Measurements from ENCODE around the gene OSBPL10. TPM values are rescaled to one million over a fixed set of nuclear protein-coding genes. Genes with fewer than 3 reads are reported as not detected.

The OSBPL10 gene
- total RNA-seq, 1 donor from 2014 or later = 27.8 TPM

DNA sequence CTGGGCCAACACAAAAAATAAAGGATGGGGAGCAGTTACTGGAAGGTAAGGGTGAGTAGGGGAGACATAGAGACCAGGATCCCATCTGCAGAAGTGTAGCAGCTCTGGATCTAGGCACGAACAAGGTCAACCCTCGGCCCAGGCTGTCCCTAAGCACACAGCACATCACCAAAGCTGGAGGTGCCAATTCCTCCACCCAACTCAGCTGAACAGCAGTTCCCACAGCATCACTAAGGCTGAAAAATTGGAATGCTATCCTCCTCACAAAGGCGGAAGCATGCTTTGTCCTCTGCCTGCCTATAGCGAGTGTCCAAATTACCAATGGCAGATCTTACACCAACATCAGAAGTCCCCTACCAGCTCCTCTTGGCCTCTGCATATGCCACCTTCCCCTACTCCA is 33.9 kb downstream of the OSBPL10 start:
- no peaks in the 10 kb centered on the region for H3K36me3 Mint-ChIP-seq
- no peak overlapping the region for H3K27ac Mint-ChIP-seq

GRCh38 chr3:31946484-31947081 is 34.5 kb downstream of the OSBPL10 start:
- H3K9me3 Mint-ChIP-seq = peaks cover 17% of the 10 kb centered on the region
- no peak overlapping the region for H3K27ac Mint-ChIP-seq
- no peaks in the 10 kb centered on the region for H3K36me3 Mint-ChIP-seq
- no peak for DNase-seq (ENCODE audit: low spot score in 2 of 2, unreplicated experiment in 2 of 2)
- no peak overlapping the region for H3K4me3 Mint-ChIP-seq
- H3K4me1 Mint-ChIP-seq = peaks cover 22% of the 10 kb centered on the region
- H3K27me3 Mint-ChIP-seq (ENCODE audit: low read depth) = no peaks in the 10 kb centered on the region
- TF ChIP-seq, protein P1, sequence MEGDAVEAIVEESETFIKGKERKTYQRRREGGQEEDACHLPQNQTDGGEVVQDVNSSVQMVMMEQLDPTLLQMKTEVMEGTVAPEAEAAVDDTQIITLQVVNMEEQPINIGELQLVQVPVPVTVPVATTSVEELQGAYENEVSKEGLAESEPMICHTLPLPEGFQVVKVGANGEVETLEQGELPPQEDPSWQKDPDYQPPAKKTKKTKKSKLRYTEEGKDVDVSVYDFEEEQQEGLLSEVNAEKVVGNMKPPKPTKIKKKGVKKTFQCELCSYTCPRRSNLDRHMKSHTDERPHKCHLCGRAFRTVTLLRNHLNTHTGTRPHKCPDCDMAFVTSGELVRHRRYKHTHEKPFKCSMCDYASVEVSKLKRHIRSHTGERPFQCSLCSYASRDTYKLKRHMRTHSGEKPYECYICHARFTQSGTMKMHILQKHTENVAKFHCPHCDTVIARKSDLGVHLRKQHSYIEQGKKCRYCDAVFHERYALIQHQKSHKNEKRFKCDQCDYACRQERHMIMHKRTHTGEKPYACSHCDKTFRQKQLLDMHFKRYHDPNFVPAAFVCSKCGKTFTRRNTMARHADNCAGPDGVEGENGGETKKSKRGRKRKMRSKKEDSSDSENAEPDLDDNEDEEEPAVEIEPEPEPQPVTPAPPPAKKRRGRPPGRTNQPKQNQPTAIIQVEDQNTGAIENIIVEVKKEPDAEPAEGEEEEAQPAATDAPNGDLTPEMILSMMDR (IDR thresholded peaks at IDR 0.05; ENCODE audit: unreplicated experiment) = no peak

More for the DNA sequence above, 33.9 kb downstream of the OSBPL10 start:
- Mint-ChIP-seq H3K4me3 (no peak overlapping the region), H3K27me3 (ENCODE audit: low read depth) (no peaks in the 10 kb centered on the region), H3K9me3 (peaks cover 17% of the 10 kb centered on the region), H3K4me1 (peaks cover 19% of the 10 kb centered on the region)
- no peak for DNase-seq (ENCODE audit: low spot score in 2 of 2, unreplicated experiment in 2 of 2)
- TF ChIP-seq, protein P1 (IDR thresholded peaks at IDR 0.05; ENCODE audit: unreplicated experiment) = no peak

- Mint-ChIP-seq H3K4me1 (peaks cover 30% of the 10 kb centered on the region), H3K27me3 (ENCODE audit: low read depth) (no peaks in the 10 kb centered on the region), H3K27ac (no peak overlapping the region), H3K9me3 (peaks cover 13% of the 10 kb centered on the region), H3K4me3 (no peak overlapping the region), H3K36me3 (no peaks in the 10 kb centered on the region)
- no peak for DNase-seq (ENCODE audit: low spot score in 2 of 2, unreplicated experiment in 2 of 2)
- TF ChIP-seq, protein P1 (IDR thresholded peaks at IDR 0.05; ENCODE audit: unreplicated experiment) = no peak
These were observed 35.4 kb downstream of the OSBPL10 start for GRCh38 chr3:31945738-31946052.

DNA sequence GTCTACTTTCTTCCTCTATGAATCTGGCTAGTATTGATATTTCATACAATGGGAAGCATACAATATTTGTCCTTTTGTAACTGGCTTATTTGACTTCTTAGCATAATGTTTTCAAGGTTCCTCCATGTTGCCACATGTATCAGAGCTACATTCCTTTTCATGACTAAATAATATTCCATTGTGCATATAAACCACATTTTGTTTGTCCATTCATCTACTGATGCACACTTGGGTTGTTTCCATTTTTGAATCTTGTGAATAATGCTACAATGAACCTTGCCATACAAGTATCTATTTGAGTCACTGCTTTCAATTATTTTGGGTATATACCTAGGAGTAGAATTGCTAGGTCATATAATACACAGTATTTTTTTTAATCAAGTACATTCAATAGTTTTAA is 38.0 kb downstream of the OSBPL10 start:
- H3K4me3 Mint-ChIP-seq = no peak overlapping the region
- H3K4me1 Mint-ChIP-seq = peaks cover 23% of the 10 kb centered on the region
- no peaks in the 10 kb centered on the region for H3K36me3 Mint-ChIP-seq
- H3K27ac Mint-ChIP-seq = no peak overlapping the region
- no peaks in the 10 kb centered on the region for H3K27me3 Mint-ChIP-seq (ENCODE audit: low read depth)
- no peak for DNase-seq (ENCODE audit: low spot score in 2 of 2, unreplicated experiment in 2 of 2)
- TF ChIP-seq, protein P1 (IDR thresholded peaks at IDR 0.05; ENCODE audit: unreplicated experiment) = no peak
- H3K9me3 Mint-ChIP-seq = peaks cover 5% of the 10 kb centered on the region

DNA sequence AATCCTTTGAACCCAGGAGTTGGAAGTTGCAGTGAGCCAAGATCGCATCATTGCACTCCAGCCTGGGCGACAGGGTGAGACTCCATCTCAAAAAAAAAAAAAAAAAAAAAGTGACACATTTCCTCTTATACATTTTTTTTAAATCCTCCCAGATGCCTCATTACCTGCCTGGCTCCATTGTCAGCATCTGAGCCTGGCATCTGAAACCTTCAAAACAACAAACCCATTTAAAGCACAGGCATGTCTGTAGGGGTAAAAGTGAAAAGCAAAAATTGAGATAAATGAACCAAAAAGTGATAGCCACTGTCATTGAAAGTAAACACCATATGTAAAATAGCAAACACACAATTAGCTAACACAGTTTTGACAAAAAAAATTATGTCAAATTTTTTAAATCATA is 38.6 kb downstream of the OSBPL10 start:
- Mint-ChIP-seq H3K9me3 (peaks cover 5% of the 10 kb centered on the region), H3K4me3 (no peak overlapping the region), H3K27me3 (ENCODE audit: low read depth) (no peaks in the 10 kb centered on the region), H3K36me3 (no peaks in the 10 kb centered on the region), H3K27ac (no peak overlapping the region), H3K4me1 (peaks cover 17% of the 10 kb centered on the region)
- no peak for DNase-seq (ENCODE audit: low spot score in 2 of 2, unreplicated experiment in 2 of 2)
- TF ChIP-seq, protein P1 (IDR thresholded peaks at IDR 0.05; ENCODE audit: unreplicated experiment) = no peak

DNA sequence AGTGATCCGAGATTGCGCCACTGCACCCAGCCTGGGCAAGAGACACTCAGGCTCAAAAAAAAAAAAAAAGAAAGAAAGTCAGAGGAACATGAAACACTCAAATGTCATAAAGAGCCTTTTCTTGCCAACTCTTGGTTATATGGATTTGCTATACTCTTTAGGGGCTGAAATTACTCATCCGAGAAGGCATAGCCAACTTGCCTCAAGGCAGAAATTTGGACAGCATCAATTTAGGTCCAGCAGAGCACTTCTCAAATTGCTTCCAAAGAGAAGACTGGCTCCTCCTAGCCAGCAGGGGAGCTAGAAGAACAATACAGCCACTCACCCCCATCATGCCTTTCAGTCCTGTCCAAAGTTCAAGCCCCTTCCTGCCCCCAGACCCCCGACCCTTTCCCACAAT is 43.8 kb downstream of the OSBPL10 start:
- no peak for DNase-seq (ENCODE audit: low spot score in 2 of 2, unreplicated experiment in 2 of 2)
- peaks cover 28% of the 10 kb centered on the region for H3K4me1 Mint-ChIP-seq
- no peaks in the 10 kb centered on the region for H3K27me3 Mint-ChIP-seq (ENCODE audit: low read depth)
- no peak overlapping the region for H3K27ac Mint-ChIP-seq
- TF ChIP-seq, protein P1 (IDR thresholded peaks at IDR 0.05; ENCODE audit: unreplicated experiment) = no peak
- no peaks in the 10 kb centered on the region for H3K36me3 Mint-ChIP-seq
- H3K4me3 Mint-ChIP-seq = no peak overlapping the region
- no peaks in the 10 kb centered on the region for H3K9me3 Mint-ChIP-seq

Measured in mesothelial cell of epicardium (in vitro differentiated cells).